ENCODE measurements around the gene RPA3.

- TF ChIP-seq EZH2 (IDR thresholded peaks at IDR 0.05) (no peak), CTCF (IDR thresholded peaks at IDR 0.05) (no peak), EZH2phosphoT487 (IDR thresholded peaks at IDR 0.05) (no peak)
Observed at GRCh38 chr7:7695111-7695817, 23.1 kb downstream of the RPA3 start.

All from neural progenitor cell (in vitro differentiated cells).